ENCODE data around the gene PTPRO. TPM values are rescaled to one million over a fixed set of nuclear protein-coding genes. Genes with fewer than 3 reads are reported as not detected.

Gene PTPRO
- polyA plus RNA-seq, 1 donor (not counting 4 experiments of a cell fraction or from before 2014, with no cell fraction given): 0.17 TPM

GRCh38 chr12:15407025-15407424 is 84.7 kb downstream of the PTPRO start:
- Histone ChIP-seq H3K4me3 (ENCODE audit: control insufficient read depth in 2 of 3, extremely low read depth in 1 of 3, insufficient read depth in 2 of 3, low read depth in 1 of 3, low read length in 3 of 3) (no peak overlapping the region), H3K9me1 (ENCODE audit: control insufficient read depth, extremely low read depth, insufficient read depth, low read length) (no peaks in the 10 kb centered on the region), H3K9ac (ENCODE audit: control insufficient read depth, extremely low read depth, insufficient read depth, low read length) (no peak overlapping the region), H4K20me1 (ENCODE audit: control insufficient read depth, extremely low read depth, insufficient read depth, low read length) (no peaks in the 10 kb centered on the region), H2AFZ (ENCODE audit: control insufficient read depth, low read length) (no peak overlapping the region), H3K79me2 (ENCODE audit: control insufficient read depth, insufficient read depth, low read length) (no peaks in the 10 kb centered on the region), H3K27me3 (ENCODE audit: control insufficient read depth, extremely low read depth, insufficient read depth, low read length) (no peaks in the 10 kb centered on the region), H3K4me1 (ENCODE audit: control insufficient read depth, extremely low read depth, insufficient read depth, low read length) (peaks cover 4% of the 10 kb centered on the region), H3K27ac (ENCODE audit: control insufficient read depth, insufficient read depth, low read length) (no peak overlapping the region), H3K4me2 (ENCODE audit: control insufficient read depth, extremely low read depth, insufficient read depth, low read depth, low read length) (no peak overlapping the region), H3K36me3 (ENCODE audit: control insufficient read depth in 2 of 2, extremely low read depth in 1 of 2, insufficient read depth in 2 of 2, low read length in 2 of 2) (no peaks in the 10 kb centered on the region), H3K9me3 (ENCODE audit: control insufficient read depth, low read depth, low read length) (no peaks in the 10 kb centered on the region)
- FAIRE-seq: no peak
- dilution Hi-C loops (cut with MboI; ENCODE audit: extremely low pct_ligation_motif_present, low sequenced_read_pairs): no loop called here
- no peak for DNase-seq (ENCODE audit: low read depth, low spot score)
- TF ChIP-seq CTCF (optimal IDR thresholded peaks at IDR 0.05 in 1 of 3, IDR thresholded peaks at IDR 0.05 in 1 of 3, conservative IDR thresholded peaks at IDR 0.05 in 1 of 3; ENCODE audit: extremely low read depth in 1 of 3, insufficient read depth in 2 of 3, low read length in 3 of 3): no peak

DNA sequence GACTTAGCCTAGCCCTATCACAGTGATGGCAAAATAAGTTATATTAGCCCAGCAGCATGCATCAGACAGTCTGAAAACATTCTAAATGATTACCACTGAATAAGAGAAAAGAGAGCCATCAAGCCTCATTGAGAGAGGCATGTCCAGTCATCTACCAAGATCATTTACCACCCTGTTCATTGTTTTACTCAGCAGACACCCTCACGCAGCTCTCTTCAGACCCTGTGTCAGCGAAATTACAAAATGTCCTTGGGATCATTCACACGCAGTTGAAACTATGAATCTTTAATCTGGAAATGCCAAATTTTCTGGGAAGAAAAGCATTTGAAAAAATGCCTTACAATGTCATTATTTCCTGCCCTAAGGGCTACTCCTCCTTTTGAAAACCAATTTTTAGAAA is 89.5 kb downstream of the PTPRO start:
- FAIRE-seq: no peak
- H3K9me1 ChIP-seq (ENCODE audit: control insufficient read depth, extremely low read depth, insufficient read depth, low read length): no peaks in the 10 kb centered on the region
- H2AFZ ChIP-seq (ENCODE audit: control insufficient read depth, low read length): no peak overlapping the region
- H3K27ac ChIP-seq (ENCODE audit: control insufficient read depth, insufficient read depth, low read length): no peak overlapping the region
- H3K27me3 ChIP-seq (ENCODE audit: control insufficient read depth, extremely low read depth, insufficient read depth, low read length): no peaks in the 10 kb centered on the region
- no peaks in the 10 kb centered on the region for H4K20me1 ChIP-seq (ENCODE audit: control insufficient read depth, extremely low read depth, insufficient read depth, low read length)
- no peak overlapping the region for H3K4me2 ChIP-seq (ENCODE audit: control insufficient read depth, extremely low read depth, insufficient read depth, low read depth, low read length)
- H3K9me3 ChIP-seq (ENCODE audit: control insufficient read depth, low read depth, low read length): no peaks in the 10 kb centered on the region
- H3K36me3 ChIP-seq (ENCODE audit: control insufficient read depth in 2 of 2, extremely low read depth in 1 of 2, insufficient read depth in 2 of 2, low read length in 2 of 2): no peaks in the 10 kb centered on the region
- dilution Hi-C loops (cut with MboI; ENCODE audit: extremely low pct_ligation_motif_present, low sequenced_read_pairs): no loop called here
- H3K79me2 ChIP-seq (ENCODE audit: control insufficient read depth, insufficient read depth, low read length): no peaks in the 10 kb centered on the region
- no peak overlapping the region for H3K4me3 ChIP-seq (ENCODE audit: control insufficient read depth in 2 of 3, extremely low read depth in 1 of 3, insufficient read depth in 2 of 3, low read depth in 1 of 3, low read length in 3 of 3)
- no peaks in the 10 kb centered on the region for H3K4me1 ChIP-seq (ENCODE audit: control insufficient read depth, extremely low read depth, insufficient read depth, low read length)
- DNase-seq (ENCODE audit: low read depth, low spot score): no peak
- TF ChIP-seq EZH2 (IDR thresholded peaks at IDR 0.05; ENCODE audit: low read length) (no peak), CTCF (optimal IDR thresholded peaks at IDR 0.05 in 1 of 3, IDR thresholded peaks at IDR 0.05 in 1 of 3, conservative IDR thresholded peaks at IDR 0.05 in 1 of 3; ENCODE audit: extremely low read depth in 1 of 3, insufficient read depth in 2 of 3, low read length in 3 of 3) (no peak)
- no peak overlapping the region for H3K9ac ChIP-seq (ENCODE audit: control insufficient read depth, extremely low read depth, insufficient read depth, low read length)

Measured in keratinocyte (primary cell).